ENCODE measurements around the gene NGF. TPM values are rescaled to one million over a fixed set of nuclear protein-coding genes. Genes with fewer than 3 reads are reported as not detected.
A peak's percentile ranks its signal among the peaks of the same experiment; 100 is the strongest.
"Not testable (repeated sequence)": the region's sequence is repeated elsewhere in the genome, so short reads cannot be mapped to it uniquely, and the experiment has no call there.

Gene NGF
- total and polyA plus RNA-seq, 11 donors, result 0.94 to 13.6 (median 2.9) TPM

DNA sequence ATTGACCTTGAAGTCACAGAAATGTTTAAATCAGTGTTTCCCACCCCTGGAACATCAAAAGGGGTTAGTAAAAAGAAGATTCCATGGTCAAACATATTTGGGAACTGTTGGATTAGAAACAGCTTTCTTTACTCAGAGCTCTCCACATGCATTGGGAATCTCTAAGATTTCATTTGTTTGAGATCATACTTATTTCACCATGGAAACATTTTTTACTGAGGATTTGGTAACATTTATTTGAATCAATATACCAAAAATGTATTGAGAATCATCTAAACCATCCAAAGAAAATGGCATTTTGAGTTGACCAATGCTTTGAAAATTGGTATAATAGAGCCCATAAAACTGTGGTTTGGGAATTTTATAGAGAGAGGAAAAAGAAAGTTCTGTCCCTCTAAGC, 25.3 kb downstream of the NGF start:
- ATAC-seq (no peak), DNase-seq (no peak)
- no peak overlapping the region for H3K4me3 ChIP-seq
- H3K9me3 ChIP-seq, result peaks cover 0 to 3% (median 0%) of the 10 kb centered on the region in 12 donors
- no peaks in the 10 kb centered on the region for H3K27me3 ChIP-seq
- H3K27ac ChIP-seq, result peak overlapping the region in 6 of 12 donors; percentile 13 to 69 (median 25)
- intact Hi-C loops (cut with DNase I), result no loop called here
- no peaks in the 10 kb centered on the region for H3K36me3 ChIP-seq
- peaks cover 0 to 55% (median 10%) of the 10 kb centered on the region in 12 donors for H3K4me1 ChIP-seq
- TF ChIP-seq POLR2A (IDR thresholded peaks at IDR 0.05), result no peak
- TF ChIP-seq, protein P1, sequence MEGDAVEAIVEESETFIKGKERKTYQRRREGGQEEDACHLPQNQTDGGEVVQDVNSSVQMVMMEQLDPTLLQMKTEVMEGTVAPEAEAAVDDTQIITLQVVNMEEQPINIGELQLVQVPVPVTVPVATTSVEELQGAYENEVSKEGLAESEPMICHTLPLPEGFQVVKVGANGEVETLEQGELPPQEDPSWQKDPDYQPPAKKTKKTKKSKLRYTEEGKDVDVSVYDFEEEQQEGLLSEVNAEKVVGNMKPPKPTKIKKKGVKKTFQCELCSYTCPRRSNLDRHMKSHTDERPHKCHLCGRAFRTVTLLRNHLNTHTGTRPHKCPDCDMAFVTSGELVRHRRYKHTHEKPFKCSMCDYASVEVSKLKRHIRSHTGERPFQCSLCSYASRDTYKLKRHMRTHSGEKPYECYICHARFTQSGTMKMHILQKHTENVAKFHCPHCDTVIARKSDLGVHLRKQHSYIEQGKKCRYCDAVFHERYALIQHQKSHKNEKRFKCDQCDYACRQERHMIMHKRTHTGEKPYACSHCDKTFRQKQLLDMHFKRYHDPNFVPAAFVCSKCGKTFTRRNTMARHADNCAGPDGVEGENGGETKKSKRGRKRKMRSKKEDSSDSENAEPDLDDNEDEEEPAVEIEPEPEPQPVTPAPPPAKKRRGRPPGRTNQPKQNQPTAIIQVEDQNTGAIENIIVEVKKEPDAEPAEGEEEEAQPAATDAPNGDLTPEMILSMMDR (IDR thresholded peaks at IDR 0.05), result no peak

DNA sequence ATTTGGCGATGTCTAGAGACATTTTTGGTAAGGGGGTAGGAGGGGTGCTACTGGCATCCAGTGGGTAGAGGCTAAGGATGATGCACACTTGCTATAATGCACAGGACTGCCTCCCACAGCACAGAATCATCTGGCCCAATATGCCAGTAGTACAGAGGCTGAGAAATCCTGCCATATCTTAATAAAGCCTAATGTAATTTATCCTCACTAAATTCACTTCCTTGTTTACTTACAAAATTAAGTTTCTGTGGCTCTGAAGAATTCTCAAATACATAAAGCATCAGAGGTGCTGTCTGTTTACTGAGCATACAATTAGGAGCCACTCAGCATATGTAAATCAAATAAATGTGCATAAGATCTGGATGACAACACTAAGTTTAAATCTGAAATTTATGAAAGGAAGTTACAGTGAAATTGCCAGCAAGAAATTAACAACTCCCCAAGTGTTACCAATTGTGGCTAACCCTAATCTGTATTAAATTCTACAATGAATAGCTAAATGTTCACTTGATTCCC, 26.5 kb downstream of the NGF start:
- 78 to 91% (median 89%) methylated on average over 1 of the region's 1 CpG for WGBS, 4 donors
- no peak for ATAC-seq

DNA sequence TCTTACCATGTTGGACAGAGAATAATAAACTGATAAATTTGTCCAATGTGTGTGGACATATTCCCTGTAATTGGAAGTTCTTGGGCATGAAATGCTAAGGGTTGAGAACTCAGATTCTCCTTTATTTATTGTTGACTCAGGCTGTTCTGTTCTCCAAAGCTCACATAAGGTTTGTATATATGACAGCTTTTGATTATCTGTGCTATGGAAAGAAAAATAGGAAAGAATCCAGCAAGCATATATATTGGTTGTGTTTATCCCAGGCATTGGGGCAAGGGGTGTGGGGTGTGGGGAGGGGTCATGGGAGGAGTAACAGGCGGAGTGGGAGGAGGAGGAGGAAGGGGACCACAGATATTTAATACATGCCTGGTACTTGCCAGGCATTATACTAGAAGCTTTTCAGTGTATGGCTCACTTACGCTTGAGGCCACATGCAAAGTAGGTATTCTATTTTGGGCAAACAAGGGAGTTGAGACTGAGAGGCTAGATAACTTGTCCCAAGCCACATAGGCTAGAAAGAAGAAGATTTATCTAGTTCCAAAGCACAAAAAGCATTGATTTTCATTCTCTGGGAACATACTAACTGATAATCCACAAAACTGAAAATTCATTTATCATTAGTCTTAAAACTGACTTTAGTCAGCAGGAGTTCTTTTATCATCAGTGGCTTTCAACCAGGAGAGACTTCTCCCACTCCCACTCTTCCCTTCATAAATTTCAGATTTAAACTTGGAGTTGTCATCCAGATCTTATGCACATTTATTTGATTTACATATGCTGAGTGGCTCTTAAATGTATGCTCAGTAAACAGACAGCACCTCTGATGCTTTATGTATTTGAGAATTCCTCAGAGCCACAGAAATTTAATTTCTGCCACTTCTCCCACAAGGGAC, 27.2 kb downstream of the NGF start:
- H3K27ac ChIP-seq, result no peak overlapping the region
- H3K4me3 ChIP-seq, result no peak overlapping the region
- intact Hi-C loops (cut with DNase I), result no loop called here
- no peaks in the 10 kb centered on the region for H3K36me3 ChIP-seq
- ATAC-seq (peak in 1 of 4 donors; percentile 34), DNase-seq (no peak)
- no peaks in the 10 kb centered on the region for H3K27me3 ChIP-seq
- TF ChIP-seq, protein P1 (IDR thresholded peaks at IDR 0.05), result no peak
- no peak for TF ChIP-seq POLR2A (IDR thresholded peaks at IDR 0.05)
- peaks cover 0 to 3% (median 0%) of the 10 kb centered on the region in 12 donors for H3K9me3 ChIP-seq
- H3K4me1 ChIP-seq, result peaks cover 0 to 51% (median 8%) of the 10 kb centered on the region in 12 donors
- WGBS, 4 donors, result 59 to 74% (median 68%) methylated on average over 2 of the region's 2 CpGs

More for the DNA sequence above, 26.5 kb downstream of the NGF start:
- H3K4me3 ChIP-seq, result no peak overlapping the region
- H3K27ac ChIP-seq, result no peak overlapping the region
- H3K9me3 ChIP-seq, result peaks cover 0 to 3% (median 0%) of the 10 kb centered on the region in 12 donors
- H3K36me3 ChIP-seq, result no peaks in the 10 kb centered on the region
- intact Hi-C loops (cut with DNase I), result no loop called here
- H3K27me3 ChIP-seq, result no peaks in the 10 kb centered on the region
- peaks cover 0 to 51% (median 8%) of the 10 kb centered on the region in 12 donors for H3K4me1 ChIP-seq
- TF ChIP-seq, protein P1 (IDR thresholded peaks at IDR 0.05), result no peak
- no peak for TF ChIP-seq POLR2A (IDR thresholded peaks at IDR 0.05)
- DNase-seq, result no peak

DNA sequence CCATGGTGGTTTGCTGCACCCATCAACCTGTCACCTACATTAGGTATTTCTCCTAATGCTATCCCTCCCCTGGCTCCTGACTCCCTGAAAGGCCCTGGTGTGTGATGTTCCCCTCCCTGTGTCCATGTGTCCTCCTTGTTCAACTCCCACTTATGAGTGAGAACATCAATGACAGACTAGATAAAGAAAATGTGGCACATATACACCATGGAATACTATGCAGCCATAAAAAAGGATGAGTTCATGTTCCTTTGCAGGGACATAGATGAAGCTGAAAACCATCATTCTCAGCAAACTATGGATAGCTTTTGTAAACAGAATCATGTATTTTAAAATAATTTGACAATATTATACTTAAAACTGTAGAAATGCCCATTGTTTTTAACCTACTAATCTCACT, 28.5 kb downstream of the NGF start:
- DNase-seq; H3K9me3 ChIP-seq; intact Hi-C loops (cut with DNase I); H3K4me3 ChIP-seq; H3K27me3 ChIP-seq; H3K27ac ChIP-seq; H3K36me3 ChIP-seq; ATAC-seq: not testable (repeated sequence)
- H3K4me1 ChIP-seq, result peaks cover 0 to 41% (median 3%) of the 10 kb centered on the region in 12 donors

Data from heart left ventricle (tissue), 16 donors.